ENCODE data around the gene VRK3.

- TF ChIP-seq, protein P1, sequence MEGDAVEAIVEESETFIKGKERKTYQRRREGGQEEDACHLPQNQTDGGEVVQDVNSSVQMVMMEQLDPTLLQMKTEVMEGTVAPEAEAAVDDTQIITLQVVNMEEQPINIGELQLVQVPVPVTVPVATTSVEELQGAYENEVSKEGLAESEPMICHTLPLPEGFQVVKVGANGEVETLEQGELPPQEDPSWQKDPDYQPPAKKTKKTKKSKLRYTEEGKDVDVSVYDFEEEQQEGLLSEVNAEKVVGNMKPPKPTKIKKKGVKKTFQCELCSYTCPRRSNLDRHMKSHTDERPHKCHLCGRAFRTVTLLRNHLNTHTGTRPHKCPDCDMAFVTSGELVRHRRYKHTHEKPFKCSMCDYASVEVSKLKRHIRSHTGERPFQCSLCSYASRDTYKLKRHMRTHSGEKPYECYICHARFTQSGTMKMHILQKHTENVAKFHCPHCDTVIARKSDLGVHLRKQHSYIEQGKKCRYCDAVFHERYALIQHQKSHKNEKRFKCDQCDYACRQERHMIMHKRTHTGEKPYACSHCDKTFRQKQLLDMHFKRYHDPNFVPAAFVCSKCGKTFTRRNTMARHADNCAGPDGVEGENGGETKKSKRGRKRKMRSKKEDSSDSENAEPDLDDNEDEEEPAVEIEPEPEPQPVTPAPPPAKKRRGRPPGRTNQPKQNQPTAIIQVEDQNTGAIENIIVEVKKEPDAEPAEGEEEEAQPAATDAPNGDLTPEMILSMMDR (IDR thresholded peaks at IDR 0.05), result peak; percentile 62 to 89 (median 81)
- TF ChIP-seq EP300 (IDR thresholded peaks at IDR 0.05) (no peak), POLR2AphosphoS5 (IDR thresholded peaks at IDR 0.05) (no peak), POLR2A (IDR thresholded peaks at IDR 0.05) (no peak)
Measured at GRCh38 chr19:49983645-49984229, 41.4 kb downstream of the VRK3 start.

All from sigmoid colon (tissue), 4 donors.